Effector memory CD4-positive, alpha-beta T cell (primary cell): Measurements from ENCODE around the gene SLAMF6.
"Not testable (repeated sequence)": the region's sequence is repeated elsewhere in the genome, so short reads cannot be mapped to it uniquely, and the experiment has no call there.

Source experiments
- DNase-seq, 3 donors: peaks; one replicate each; pipeline ENCODE4 v3.0.0-alpha.2; 2020
- H3K27ac ChIP-seq: 2 replicates; pipeline ENCODE4 v1.7.0; 2013; ENCODE audit warnings: mild to moderate bottlenecking, low read length, moderate library complexity; ENCODE audit not compliant: insufficient read depth, poor library complexity, severe bottlenecking
- H3K27me3 ChIP-seq: replicated peaks from 2 replicates; pipeline ENCODE4 v1.7.0; 2013; ENCODE audit warnings: mild to moderate bottlenecking, low read length; ENCODE audit not compliant: insufficient read depth, control insufficient read depth, poor library complexity, severe bottlenecking
- H3K36me3 ChIP-seq: 2 replicates; pipeline ENCODE4 v1.7.0; 2013; ENCODE audit warnings: mild to moderate bottlenecking, low read length, moderate library complexity; ENCODE audit not compliant: control insufficient read depth, insufficient read depth
- H3K4me1 ChIP-seq: 2 replicates; pipeline ENCODE4 v1.7.0; 2013; ENCODE audit warnings: low read length, mild to moderate bottlenecking; ENCODE audit not compliant: control insufficient read depth, insufficient read depth, poor library complexity, severe bottlenecking
- H3K4me3 ChIP-seq: 2 replicates; pipeline ENCODE4 v1.7.0; 2013; ENCODE audit warnings: low read length, low read depth, mild to moderate bottlenecking; ENCODE audit not compliant: insufficient read depth, poor library complexity, severe bottlenecking
- H3K9me3 ChIP-seq: 2 replicates; pipeline ENCODE4 v1.7.0; 2013; ENCODE audit warnings: mild to moderate bottlenecking, low read length, moderate library complexity; ENCODE audit not compliant: control insufficient read depth

SLAMF6 gene

GRCh38 chr1:160519642-160520435 is 3.2 kb downstream of the SLAMF6 start:
- no peaks in the 10 kb centered on the region for H3K27me3 ChIP-seq
- peak overlapping the region; percentile 69 for H3K27ac ChIP-seq
- peak overlapping the region; percentile 49 for H3K4me3 ChIP-seq
- H3K9me3 ChIP-seq: no peaks in the 10 kb centered on the region
- H3K36me3 ChIP-seq: no peaks in the 10 kb centered on the region
- no peak for DNase-seq
- H3K4me1 ChIP-seq: peaks cover 27% of the 10 kb centered on the region

- peaks cover 27% of the 10 kb centered on the region for H3K4me1 ChIP-seq
- H3K9me3 ChIP-seq, H3K27me3 ChIP-seq, H3K4me3 ChIP-seq, H3K27ac ChIP-seq, H3K36me3 ChIP-seq, DNase-seq: not testable (repeated sequence)
Observed at GRCh38 chr1:160517519-160517918, 5.5 kb downstream of the SLAMF6 start.

- peaks cover 15% of the 10 kb centered on the region for H3K36me3 ChIP-seq
- H3K4me3 ChIP-seq, DNase-seq, H3K27ac ChIP-seq, H3K27me3 ChIP-seq, H3K9me3 ChIP-seq: not testable (repeated sequence)
- peaks cover 25% of the 10 kb centered on the region for H3K4me1 ChIP-seq
Observed at GRCh38 chr1:160515908-160516307, 7.1 kb downstream of the SLAMF6 start.

GRCh38 chr1:160504651-160505050 is 18.4 kb downstream of the SLAMF6 start:
- Histone ChIP-seq H3K4me1 (peaks cover 3% of the 10 kb centered on the region), H3K36me3 (peaks cover 3% of the 10 kb centered on the region), H3K27ac (no peak overlapping the region), H3K9me3 (peaks cover under 1% of the 10 kb centered on the region), H3K4me3 (no peak overlapping the region), H3K27me3 (no peaks in the 10 kb centered on the region)
- no peak for DNase-seq

GRCh38 chr1:160503087-160503486 is 20.0 kb downstream of the SLAMF6 start:
- Histone ChIP-seq H3K4me3 (no peak overlapping the region), H3K27me3 (no peaks in the 10 kb centered on the region), H3K27ac (no peak overlapping the region), H3K9me3 (no peaks in the 10 kb centered on the region), H3K36me3 (peaks cover 3% of the 10 kb centered on the region), H3K4me1 (peaks cover 3% of the 10 kb centered on the region)
- no peak for DNase-seq

- DNase-seq: no peak
- Histone ChIP-seq H3K27me3 (no peaks in the 10 kb centered on the region), H3K9me3 (no peaks in the 10 kb centered on the region), H3K36me3 (peaks cover 15% of the 10 kb centered on the region), H3K27ac (no peak overlapping the region), H3K4me3 (no peak overlapping the region), H3K4me1 (peaks cover 3% of the 10 kb centered on the region)
Observed at GRCh38 chr1:160500321-160500990, 22.6 kb downstream of the SLAMF6 start.

- Histone ChIP-seq H3K9me3 (no peaks in the 10 kb centered on the region), H3K4me1 (peaks cover 3% of the 10 kb centered on the region), H3K4me3 (no peak overlapping the region), H3K27me3 (no peaks in the 10 kb centered on the region), H3K27ac (no peak overlapping the region), H3K36me3 (peaks cover 19% of the 10 kb centered on the region)
- no peak for DNase-seq
Observed at GRCh38 chr1:160499631-160500030, 23.4 kb downstream of the SLAMF6 start.

GRCh38 chr1:160498301-160499065 is 24.6 kb downstream of the SLAMF6 start:
- DNase-seq, H3K27me3 ChIP-seq, H3K4me3 ChIP-seq, H3K4me1 ChIP-seq, H3K9me3 ChIP-seq, H3K27ac ChIP-seq: not testable (repeated sequence)
- peaks cover 20% of the 10 kb centered on the region for H3K36me3 ChIP-seq

- Histone ChIP-seq H3K4me1 (no peaks in the 10 kb centered on the region), H3K4me3 (no peak overlapping the region), H3K27me3 (no peaks in the 10 kb centered on the region), H3K36me3 (peaks cover 27% of the 10 kb centered on the region), H3K9me3 (no peaks in the 10 kb centered on the region), H3K27ac (no peak overlapping the region)
- no peak for DNase-seq
Observed at GRCh38 chr1:160496334-160496733, 26.7 kb downstream of the SLAMF6 start.

GRCh38 chr1:160494620-160495019 is 28.4 kb downstream of the SLAMF6 start:
- no peak for DNase-seq
- H3K4me3 ChIP-seq: no peak overlapping the region
- H3K27me3 ChIP-seq: no peaks in the 10 kb centered on the region
- no peaks in the 10 kb centered on the region for H3K4me1 ChIP-seq
- no peak overlapping the region for H3K27ac ChIP-seq
- H3K9me3 ChIP-seq: no peaks in the 10 kb centered on the region
- peaks cover 44% of the 10 kb centered on the region for H3K36me3 ChIP-seq
